Colonic mucosa (tissue), 4 donors: Measurements from ENCODE around the gene IL11. TPM values are rescaled to one million over a fixed set of nuclear protein-coding genes. Genes with fewer than 3 reads are reported as not detected.

Source experiments
- DNase-seq: peaks from one replicate; pipeline ENCODE4 v3.0.0-alpha.2; 2020
- H3K27ac ChIP-seq: fragments of 200-600 bp; one replicate; pipeline ENCODE4 v1.8.0; 2021
- H3K27me3 ChIP-seq: fragments of 200-600 bp; one replicate; pipeline ENCODE4 v1.8.0; 2021
- H3K36me3 ChIP-seq: fragments of 200-600 bp; one replicate; pipeline ENCODE4 v1.8.0; 2021
- H3K4me1 ChIP-seq: fragments of 200-600 bp; one replicate; pipeline ENCODE4 v1.8.0; 2021; ENCODE audit warnings: mild to moderate bottlenecking
- H3K4me3 ChIP-seq: fragments of 200-600 bp; one replicate; pipeline ENCODE4 v1.8.0; 2021
- H3K9ac ChIP-seq, 2 donors: one replicate each; pipeline ENCODE4 v1.7.0; 2013; ENCODE audit warnings: control low read depth in 2 of 2, low read depth in 2 of 2, low read length in 2 of 2
- H3K9me3 ChIP-seq: fragments of 200-600 bp; one replicate; pipeline ENCODE4 v1.8.0; 2021
- CTCF ChIP-seq: fragments of 200-600 bp; IDR thresholded peaks from one replicate; pipeline ENCODE4 v1.8.0; 2022; ENCODE audit warnings: antibody characterized with exemption, mild to moderate bottlenecking
- intact Hi-C: fragments of 100-400 bp; cut with DNase I; formaldehyde crosslinking; loops from one replicate; pipeline ENCODE4 v1.14.1; 2022
- total RNA-seq, 2 donors: library from RNA; stranded (reverse); fragmentation: NEBNext Ultra II Directional in 1 of 2; extraction: Animal tissue kit (Norgen Biotek cat#: 25700) in 1 of 2; gene quantifications; one replicate each; pipeline ENCODE4 v1.2.1, GENCODE V29; 2021
- donor health status: healthy.
- donor health status: DM: no; HTN: no; CAD: no.
- donor health status: DM: no; HTN: no; CAD: no.

The IL11 gene
- total RNA-seq, 2 donors from 2014 or later: 0.64 TPM; not detected in 1

- Histone ChIP-seq H3K27ac (no peak overlapping the region), H3K36me3 (no peaks in the 10 kb centered on the region), H3K9ac (no peak overlapping the region), H3K4me3 (no peak overlapping the region), H3K27me3 (peaks cover 36% of the 10 kb centered on the region), H3K4me1 (peaks cover 4% of the 10 kb centered on the region), H3K9me3 (no peaks in the 10 kb centered on the region)
- DNase-seq: no peak
- intact Hi-C loops: no loop called here
- TF ChIP-seq CTCF: no peak
These were observed 3.5 kb downstream of the IL11 start for GRCh38 chr19:55366790-55367189.

- Histone ChIP-seq H3K36me3 (no peaks in the 10 kb centered on the region), H3K27me3 (peaks cover 28% of the 10 kb centered on the region), H3K4me3 (no peak overlapping the region), H3K4me1 (peaks cover 4% of the 10 kb centered on the region), H3K9me3 (no peaks in the 10 kb centered on the region), H3K27ac (no peak overlapping the region), H3K9ac (no peak overlapping the region)
- no peak for TF ChIP-seq CTCF
- intact Hi-C loops: no loop called here
- no peak for DNase-seq
These were observed 4.3 kb downstream of the IL11 start for GRCh38 chr19:55365964-55366363.

GRCh38 chr19:55365245-55365644 lies 5.0 kb downstream of the IL11 start:
- no peak overlapping the region for H3K9ac ChIP-seq
- H3K4me1 ChIP-seq: peaks cover 4% of the 10 kb centered on the region
- H3K27me3 ChIP-seq: peaks cover 21% of the 10 kb centered on the region
- intact Hi-C loops: no loop called here
- no peak for TF ChIP-seq CTCF
- H3K36me3 ChIP-seq: no peaks in the 10 kb centered on the region
- no peak for DNase-seq
- H3K27ac ChIP-seq: no peak overlapping the region
- H3K4me3 ChIP-seq: no peak overlapping the region
- no peaks in the 10 kb centered on the region for H3K9me3 ChIP-seq

GRCh38 chr19:55362990-55363716 lies 7.1 kb downstream of the IL11 start, which contains the start of gene GARIN5B:
Gene GARIN5B, minus strand, starts transcription at chr19:55363260. Its CDS starts 194 bp downstream, at chr19:55363066.
- no peak within 1 kb of the TSS for H3K4me3 ChIP-seq
- no peaks in the 10 kb centered on the region for H3K9me3 ChIP-seq
- no peaks in the 10 kb centered on the region for H3K4me1 ChIP-seq
- H3K36me3 ChIP-seq: no peaks in the 10 kb centered on the region
- no peak for TF ChIP-seq CTCF
- no peak within 1 kb of the TSS for H3K27ac ChIP-seq
- intact Hi-C loops: no loop called here
- peaks cover 2% of the 10 kb centered on the region for H3K27me3 ChIP-seq
- no peak for DNase-seq
- H3K9ac ChIP-seq: no peak within 1 kb of the TSS

- no peaks in the 10 kb centered on the region for H3K9me3 ChIP-seq
These were observed 7.9 kb downstream of the IL11 start for GRCh38 chr19:55362174-55362989.

More at GRCh38 chr19:55362174-55362989, 7.9 kb downstream of the IL11 start:
- Histone ChIP-seq H3K9ac (no peak overlapping the region), H3K4me1 (no peaks in the 10 kb centered on the region), H3K27ac (no peak overlapping the region), H3K27me3 (no peaks in the 10 kb centered on the region), H3K4me3 (no peak overlapping the region), H3K36me3 (no peaks in the 10 kb centered on the region)
- DNase-seq: no peak
- intact Hi-C loops: no loop called here
- no peak for TF ChIP-seq CTCF
